Measurements from ENCODE around the gene TTC13.

DNA sequence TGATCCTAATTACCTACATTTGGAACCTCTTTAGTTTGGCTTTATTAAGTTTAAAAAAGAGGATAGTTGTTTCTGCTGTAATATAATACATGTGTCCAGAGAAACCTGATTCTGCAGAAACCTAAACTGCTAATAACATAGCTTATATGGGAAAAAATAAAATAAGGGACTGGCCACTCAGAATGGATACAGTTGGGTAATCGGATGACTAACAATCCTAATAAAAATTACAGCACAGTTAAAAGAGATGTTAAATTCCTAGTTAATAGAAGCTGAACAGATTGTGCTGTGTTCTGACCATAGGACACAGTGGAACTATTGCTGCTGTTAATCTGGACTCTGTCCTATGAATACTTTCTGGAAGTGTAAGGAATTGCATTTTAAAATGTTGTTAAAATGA, 16.2 kb upstream of the TTC13 start:
- TF ChIP-seq POLR2A (IDR thresholded peaks at IDR 0.05; ENCODE audit: low read depth), result no peak
- no peak for TF ChIP-seq EP300 (IDR thresholded peaks at IDR 0.05)
- TF ChIP-seq, protein P1, sequence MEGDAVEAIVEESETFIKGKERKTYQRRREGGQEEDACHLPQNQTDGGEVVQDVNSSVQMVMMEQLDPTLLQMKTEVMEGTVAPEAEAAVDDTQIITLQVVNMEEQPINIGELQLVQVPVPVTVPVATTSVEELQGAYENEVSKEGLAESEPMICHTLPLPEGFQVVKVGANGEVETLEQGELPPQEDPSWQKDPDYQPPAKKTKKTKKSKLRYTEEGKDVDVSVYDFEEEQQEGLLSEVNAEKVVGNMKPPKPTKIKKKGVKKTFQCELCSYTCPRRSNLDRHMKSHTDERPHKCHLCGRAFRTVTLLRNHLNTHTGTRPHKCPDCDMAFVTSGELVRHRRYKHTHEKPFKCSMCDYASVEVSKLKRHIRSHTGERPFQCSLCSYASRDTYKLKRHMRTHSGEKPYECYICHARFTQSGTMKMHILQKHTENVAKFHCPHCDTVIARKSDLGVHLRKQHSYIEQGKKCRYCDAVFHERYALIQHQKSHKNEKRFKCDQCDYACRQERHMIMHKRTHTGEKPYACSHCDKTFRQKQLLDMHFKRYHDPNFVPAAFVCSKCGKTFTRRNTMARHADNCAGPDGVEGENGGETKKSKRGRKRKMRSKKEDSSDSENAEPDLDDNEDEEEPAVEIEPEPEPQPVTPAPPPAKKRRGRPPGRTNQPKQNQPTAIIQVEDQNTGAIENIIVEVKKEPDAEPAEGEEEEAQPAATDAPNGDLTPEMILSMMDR (IDR thresholded peaks at IDR 0.05), result no peak
